Smooth muscle cell (in vitro differentiated cells): ENCODE results near the gene ERP29. TPM values are rescaled to one million over a fixed set of nuclear protein-coding genes. Genes with fewer than 3 reads are reported as not detected.
"Not testable (repeated sequence)": the region's sequence is repeated elsewhere in the genome, so short reads cannot be mapped to it uniquely, and the experiment has no call there.

ENCODE experiments used
- DNase-seq: peaks from one replicate; lab custom pipeline; 2025; ENCODE audit not compliant: unreplicated experiment; lab: John Stamatoyannopoulos, UW
- H2AFZ ChIP-seq: fragments of 200-600 bp; sonication (generic); 2 replicates; pipeline ENCODE4 v1.6.0; 2016; ENCODE audit warnings: antibody characterized with exemption, low read depth, mild to moderate bottlenecking
- H3F3A ChIP-seq: fragments of 200-600 bp; sonication (generic); 2 replicates; pipeline ENCODE4 v1.6.0; 2017; ENCODE audit warnings: antibody characterized with exemption, low read depth
- H3K27ac ChIP-seq: fragments of 200-600 bp; sonication (generic); 2 replicates; pipeline ENCODE4 v1.5.1; 2016; ENCODE audit warnings: low read depth, mild to moderate bottlenecking
- H3K27me3 ChIP-seq: fragments of 200-600 bp; sonication (generic); 2 replicates; pipeline ENCODE4 v1.6.1; 2016; ENCODE audit warnings: low read depth, mild to moderate bottlenecking
- H3K36me3 ChIP-seq: fragments of 200-600 bp; sonication (generic); 2 replicates; pipeline ENCODE4 v1.5.1; 2016; ENCODE audit warnings: low read depth
- H3K4me1 ChIP-seq: fragments of 200-600 bp; sonication (generic); 2 replicates; pipeline ENCODE4 v1.5.1; 2016; ENCODE audit warnings: low read depth
- H3K4me2 ChIP-seq: fragments of 200-600 bp; sonication (generic); 2 replicates; pipeline ENCODE4 v1.6.0; 2016; ENCODE audit warnings: mild to moderate bottlenecking
- H3K4me3 ChIP-seq: fragments of 200-600 bp; sonication (generic); 2 replicates; pipeline ENCODE4 v1.5.1; 2016; ENCODE audit warnings: mild to moderate bottlenecking
- H3K79me2 ChIP-seq: fragments of 200-600 bp; sonication (generic); 2 replicates; pipeline ENCODE4 v1.6.0; 2016; ENCODE audit warnings: low read depth, mild to moderate bottlenecking
- H3K9ac ChIP-seq: fragments of 200-600 bp; sonication (generic); 2 replicates; pipeline ENCODE4 v1.6.0; 2016; ENCODE audit warnings: low read depth
- H3K9me3 ChIP-seq: fragments of 200-600 bp; sonication (generic); replicated peaks from 2 replicates; pipeline ENCODE4 v1.5.1; 2016; ENCODE audit warnings: low read depth
- H4K20me1 ChIP-seq: fragments of 200-600 bp; sonication (generic); 2 replicates; pipeline ENCODE4 v1.6.0; 2016; ENCODE audit warnings: low read depth
- CTCF ChIP-seq: fragments of 200-600 bp; sonication (generic); IDR thresholded peaks from 2 replicates; pipeline ENCODE4 v1.5.1; 2017; ENCODE audit warnings: borderline replicate concordance, mild to moderate bottlenecking, antibody characterized with exemption; ENCODE audit not compliant: insufficient read depth, poor library complexity, severe bottlenecking
- WGBS: methylation state at CpG from one replicate; pipeline ENCODE4 v1.1.7; 2016; ENCODE audit warnings: low lambda C conversion rate; 5-methylcytosine and 5-hydroxymethylcytosine counted together
- polyA plus RNA-seq: library from polyadenylated mRNA; unstranded; fragments of >200 nt; fragmentation: Nextera tagmentation; extraction: Ambion mirVana; gene quantifications from 2 replicates; pipeline ENCODE4 v1.2.1, GENCODE V29; 2016
- total RNA-seq: library from RNA; depleted of rRNA; stranded (reverse); fragments of >200 nt; gene quantifications from 2 replicates; pipeline ENCODE4 v1.2.3, GENCODE V29; 2014

ERP29 gene
- total and polyA plus RNA-seq, 2 experiments from 2014 or later, result 44.2 to 118 TPM

GRCh38 chr12:112005419-112006395, 7.5 kb upstream of the ERP29 start:
- Histone ChIP-seq H3K36me3 (no peaks in the 10 kb centered on the region), H2AFZ (no peak overlapping the region), H3K79me2 (no peaks in the 10 kb centered on the region), H3K27me3 (no peaks in the 10 kb centered on the region), H3K4me2 (peak overlapping the region; percentile 63), H3K9ac (no peak overlapping the region), H3K9me3 (no peaks in the 10 kb centered on the region), H3F3A (no peaks in the 10 kb centered on the region), H3K27ac (no peak overlapping the region), H3K4me1 (no peaks in the 10 kb centered on the region), H4K20me1 (no peaks in the 10 kb centered on the region), H3K4me3 (no peak overlapping the region)
- no peak for DNase-seq
- 64% methylated on average over 6 of the region's 6 CpGs for WGBS
- TF ChIP-seq CTCF, result no peak

- Histone ChIP-seq H2AFZ (no peak overlapping the region), H3K4me2 (no peak overlapping the region), H3K9ac (no peak overlapping the region), H3K4me1 (peaks cover 12% of the 10 kb centered on the region), H3K9me3 (no peaks in the 10 kb centered on the region), H3K36me3 (no peaks in the 10 kb centered on the region), H4K20me1 (no peaks in the 10 kb centered on the region), H3K79me2 (no peaks in the 10 kb centered on the region), H3F3A (no peaks in the 10 kb centered on the region), H3K4me3 (no peak overlapping the region), H3K27me3 (no peaks in the 10 kb centered on the region), H3K27ac (no peak overlapping the region)
- no peak for TF ChIP-seq CTCF
- no peak for DNase-seq
- 85% methylated on average over 9 of the region's 9 CpGs for WGBS
Measured at GRCh38 chr12:112007945-112008344, 5.3 kb upstream of the ERP29 start.

- H3K9ac ChIP-seq, result no peak overlapping the region
- DNase-seq, result no peak
- no peak overlapping the region for H3K4me3 ChIP-seq
- H3F3A ChIP-seq, result peaks cover 6% of the 10 kb centered on the region
- no peaks in the 10 kb centered on the region for H4K20me1 ChIP-seq
- peaks cover 12% of the 10 kb centered on the region for H3K4me1 ChIP-seq
- H3K9me3 ChIP-seq, result no peaks in the 10 kb centered on the region
- no peaks in the 10 kb centered on the region for H3K27me3 ChIP-seq
- H3K27ac ChIP-seq, result no peak overlapping the region
- WGBS, result 96% methylated on average over 3 of the region's 3 CpGs
- no peak overlapping the region for H2AFZ ChIP-seq
- H3K4me2 ChIP-seq, result no peak overlapping the region
- TF ChIP-seq CTCF, result no peak
- H3K36me3 ChIP-seq, result no peaks in the 10 kb centered on the region
- H3K79me2 ChIP-seq, result no peaks in the 10 kb centered on the region
Measured at GRCh38 chr12:112008918-112009317, 4.3 kb upstream of the ERP29 start.

- not testable (repeated sequence) for H3K36me3 ChIP-seq, H3K79me2 ChIP-seq, H3K9ac ChIP-seq, DNase-seq, H4K20me1 ChIP-seq, H3K4me2 ChIP-seq, H3K27me3 ChIP-seq, H3F3A ChIP-seq, H3K9me3 ChIP-seq, H2AFZ ChIP-seq, H3K4me3 ChIP-seq, H3K27ac ChIP-seq
- WGBS, result 90% methylated on average over 3 of the region's 3 CpGs
- peaks cover 16% of the 10 kb centered on the region for H3K4me1 ChIP-seq
Measured at GRCh38 chr12:112009596-112009995, 3.6 kb upstream of the ERP29 start.
